NB4 (cell line): Measurements from ENCODE around the gene VBP1.

Experiments used
- CTCF ChIP-seq: IDR thresholded peaks from one replicate; pipeline ENCODE4 v1.5.1; 2012; ENCODE audit warnings: low read depth, low read length
- POLR2A ChIP-seq: IDR thresholded peaks from 2 replicates; pipeline ENCODE4 v1.6.1; 2011; ENCODE audit warnings: mild to moderate bottlenecking; ENCODE audit not compliant: insufficient read length; ENCODE audit errors: extremely low read depth

GRCh38 chrX:155266439-155266838 is 50.2 kb downstream of the VBP1 start:
- TF ChIP-seq CTCF (no peak), POLR2A (no peak)
